HCT116 (cell line): Measurements from ENCODE around the gene YIPF3.

ENCODE experiments used
- ATF3 ChIP-seq: IDR thresholded peaks from 2 replicates; pipeline ENCODE4 v1.6.1; 2012
- CTCF ChIP-seq, 3 experiments: fragments of 200-600 bp in 1 of 3; sonication (generic) in 1 of 3; IDR thresholded peaks in 2 of 3; conservative IDR thresholded peaks in 1 of 3; 2 replicates each; pipeline ENCODE4 v1.5.1; 2012 to 2017; ENCODE audit warnings: low read depth in 2 of 3, low read length in 2 of 3, antibody characterized with exemption in 1 of 3, borderline replicate concordance in 1 of 3, control low read depth in 1 of 3, mild to moderate bottlenecking in 1 of 3, mixed read lengths in 1 of 3, mixed run types in 1 of 3, moderate library complexity in 1 of 3; ENCODE audit not compliant: insufficient read depth in 1 of 3
- EZH2 ChIP-seq: fragments of 200-600 bp; sonication (generic); IDR thresholded peaks from 2 replicates; pipeline ENCODE4 v1.6.1; 2017; ENCODE audit warnings: antibody characterized with exemption, mixed run types
- EZH2phosphoT487 ChIP-seq: fragments of 200-600 bp; IDR thresholded peaks from 2 replicates; pipeline ENCODE4 v1.6.1; 2018; ENCODE audit warnings: antibody characterized with exemption, borderline replicate concordance
- MAX ChIP-seq: IDR thresholded peaks from 2 replicates; pipeline ENCODE4 v1.6.1; 2012
- POLR2A ChIP-seq: IDR thresholded peaks from 2 replicates; pipeline ENCODE4 v1.7.0; 2011; ENCODE audit warnings: borderline replicate concordance; ENCODE audit not compliant: insufficient read depth, insufficient read length; ENCODE audit errors: extremely low read depth
- POLR2AphosphoS5 ChIP-seq: IDR thresholded peaks from 2 replicates; pipeline ENCODE4 v1.6.1; 2011; ENCODE audit warnings: mild to moderate bottlenecking, low read depth, low read length, moderate library complexity
- RAD21 ChIP-seq: IDR thresholded peaks from 2 replicates; pipeline ENCODE4 v1.6.1; 2012; ENCODE audit warnings: low read depth, mild to moderate bottlenecking
- SP1 ChIP-seq: IDR thresholded peaks from 2 replicates; pipeline ENCODE4 v1.6.1; 2012; ENCODE audit warnings: low read depth
- SRF ChIP-seq: IDR thresholded peaks from 2 replicates; pipeline ENCODE4 v1.6.1; 2012; ENCODE audit warnings: low read depth

- TF ChIP-seq MAX (no peak), RAD21 (no peak), SRF (no peak), CTCF (IDR thresholded peaks at IDR 0.05 in 2 of 3, conservative IDR thresholded peaks at IDR 0.05 in 1 of 3; ENCODE audit: borderline replicate concordance in 1 of 3, insufficient read depth in 1 of 3, low read depth in 2 of 3, low read length in 2 of 3) (no peak), EZH2 (no peak), ATF3 (no peak), POLR2AphosphoS5 (peak; percentile 58), EZH2phosphoT487 (no peak), POLR2A (peak; percentile 47), SP1 (no peak)
Observed at GRCh38 chr6:43509984-43510826, 6.5 kb downstream of the YIPF3 start, which contains the start of gene LRRC73.
